ENCODE data around the gene ACOT7.

DNA sequence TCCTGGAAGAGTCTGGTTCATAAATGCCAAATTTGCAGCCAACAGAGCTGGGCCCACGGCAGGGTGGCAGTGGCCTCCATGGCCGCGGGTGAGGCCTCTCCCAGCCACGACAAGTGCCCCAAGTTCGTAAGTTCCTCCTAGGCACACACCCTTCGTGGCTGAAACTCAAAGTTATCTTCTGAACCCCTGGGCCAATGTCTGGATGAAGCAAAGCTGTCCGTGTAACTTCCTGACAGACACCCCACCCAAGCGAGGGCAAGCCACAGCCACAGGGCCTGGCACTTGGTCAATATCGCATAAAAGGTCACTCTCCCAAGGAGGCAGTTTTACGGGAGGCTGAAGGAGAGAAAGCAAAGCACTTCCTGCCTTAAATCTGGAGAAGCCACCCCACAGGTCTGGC, 104.9 kb downstream of the ACOT7 start:
- TF ChIP-seq, protein P1, sequence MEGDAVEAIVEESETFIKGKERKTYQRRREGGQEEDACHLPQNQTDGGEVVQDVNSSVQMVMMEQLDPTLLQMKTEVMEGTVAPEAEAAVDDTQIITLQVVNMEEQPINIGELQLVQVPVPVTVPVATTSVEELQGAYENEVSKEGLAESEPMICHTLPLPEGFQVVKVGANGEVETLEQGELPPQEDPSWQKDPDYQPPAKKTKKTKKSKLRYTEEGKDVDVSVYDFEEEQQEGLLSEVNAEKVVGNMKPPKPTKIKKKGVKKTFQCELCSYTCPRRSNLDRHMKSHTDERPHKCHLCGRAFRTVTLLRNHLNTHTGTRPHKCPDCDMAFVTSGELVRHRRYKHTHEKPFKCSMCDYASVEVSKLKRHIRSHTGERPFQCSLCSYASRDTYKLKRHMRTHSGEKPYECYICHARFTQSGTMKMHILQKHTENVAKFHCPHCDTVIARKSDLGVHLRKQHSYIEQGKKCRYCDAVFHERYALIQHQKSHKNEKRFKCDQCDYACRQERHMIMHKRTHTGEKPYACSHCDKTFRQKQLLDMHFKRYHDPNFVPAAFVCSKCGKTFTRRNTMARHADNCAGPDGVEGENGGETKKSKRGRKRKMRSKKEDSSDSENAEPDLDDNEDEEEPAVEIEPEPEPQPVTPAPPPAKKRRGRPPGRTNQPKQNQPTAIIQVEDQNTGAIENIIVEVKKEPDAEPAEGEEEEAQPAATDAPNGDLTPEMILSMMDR (IDR thresholded peaks at IDR 0.05): no peak
- no peak for TF ChIP-seq POLR2A (IDR thresholded peaks at IDR 0.05; ENCODE audit: low read depth)

All from esophagus muscularis mucosa (tissue), 3 donors.